Activated naive CD4-positive, alpha-beta T cell treated with anti-CD3 and anti-CD28 coated beads for 36 hours (primary cell): ENCODE measurements around the gene JARID2. TPM values are rescaled to one million over a fixed set of nuclear protein-coding genes. Genes with fewer than 3 reads are reported as not detected.

Experiments
- CTCF ChIA-PET: fragments of 350-600 bp; sonication (Branson Sonifier 250); formaldehyde crosslinking; loops from one replicate; lab custom pipeline; 2021; ENCODE audit warnings: antibody characterized with exemption; lab: Charles Lee
- DNase-seq: peaks from one replicate; pipeline ENCODE4 v3.0.0-alpha.2; 2020
- H3K27ac Mint-ChIP-seq: one replicate; pipeline ENCODE4 v1.8.0; 2021; ENCODE audit warnings: mild to moderate bottlenecking, mixed read lengths
- H3K27me3 Mint-ChIP-seq: one replicate; pipeline ENCODE4 v1.8.0; 2021; ENCODE audit warnings: low read depth, mixed read lengths
- H3K36me3 Mint-ChIP-seq: one replicate; pipeline ENCODE4 v1.8.0; 2021; ENCODE audit warnings: low read depth, mixed read lengths
- H3K4me1 Mint-ChIP-seq: one replicate; pipeline ENCODE4 v1.8.0; 2021; ENCODE audit warnings: low read depth, mixed read lengths
- H3K4me3 Mint-ChIP-seq: one replicate; pipeline ENCODE4 v1.8.0; 2021; ENCODE audit warnings: mild to moderate bottlenecking, moderate library complexity, mixed read lengths
- H3K9me3 Mint-ChIP-seq: one replicate; pipeline ENCODE4 v1.8.0; 2021; ENCODE audit warnings: mixed read lengths
- intact Hi-C: fragments of 100-400 bp; cut with micrococcal nuclease; formaldehyde crosslinking; loops from one replicate; pipeline ENCODE4 v1.15.1; 2023
- total RNA-seq, 2 experiments: library from RNA; stranded (reverse); gene quantifications; one replicate each; pipeline ENCODE4 v1.2.3, GENCODE V29; 2021

JARID2 gene
- total RNA-seq, 2 experiments from 2014 or later, result 26.6 to 27.7 TPM

DNA sequence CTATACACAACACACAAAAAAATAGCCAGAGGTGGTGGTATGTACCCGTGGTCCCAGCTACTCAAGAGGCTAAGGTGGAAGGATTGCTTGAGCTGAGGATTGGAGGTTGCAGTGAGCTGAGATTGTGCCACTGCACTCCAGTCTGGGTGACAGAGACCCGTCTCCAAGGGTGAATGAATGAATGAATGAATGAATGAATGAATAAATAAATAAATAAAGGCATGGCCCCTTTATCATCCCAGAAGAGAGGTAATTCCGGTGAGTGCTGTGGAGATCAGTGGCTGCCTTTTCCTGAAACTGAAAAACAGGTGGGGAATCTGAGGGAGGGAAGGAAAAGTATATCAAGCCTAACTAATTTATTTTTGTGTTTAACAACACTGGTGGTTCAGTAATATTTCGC lies 90.0 kb downstream of the JARID2 start:
- H3K4me3 Mint-ChIP-seq, result no peak overlapping the region
- no peak for DNase-seq
- no peaks in the 10 kb centered on the region for H3K27me3 Mint-ChIP-seq
- H3K27ac Mint-ChIP-seq, result no peak overlapping the region
- H3K4me1 Mint-ChIP-seq, result peaks cover 80% of the 10 kb centered on the region
- intact Hi-C loops, result no loop called here
- no peaks in the 10 kb centered on the region for H3K9me3 Mint-ChIP-seq
- CTCF ChIA-PET, result interaction anchor here (0.7 kb wide), 1 partner anchor 58 kb away, joined by 4 read pairs; no protein-coding TSS in a partner anchor
- peaks cover 1% of the 10 kb centered on the region for H3K36me3 Mint-ChIP-seq

DNA sequence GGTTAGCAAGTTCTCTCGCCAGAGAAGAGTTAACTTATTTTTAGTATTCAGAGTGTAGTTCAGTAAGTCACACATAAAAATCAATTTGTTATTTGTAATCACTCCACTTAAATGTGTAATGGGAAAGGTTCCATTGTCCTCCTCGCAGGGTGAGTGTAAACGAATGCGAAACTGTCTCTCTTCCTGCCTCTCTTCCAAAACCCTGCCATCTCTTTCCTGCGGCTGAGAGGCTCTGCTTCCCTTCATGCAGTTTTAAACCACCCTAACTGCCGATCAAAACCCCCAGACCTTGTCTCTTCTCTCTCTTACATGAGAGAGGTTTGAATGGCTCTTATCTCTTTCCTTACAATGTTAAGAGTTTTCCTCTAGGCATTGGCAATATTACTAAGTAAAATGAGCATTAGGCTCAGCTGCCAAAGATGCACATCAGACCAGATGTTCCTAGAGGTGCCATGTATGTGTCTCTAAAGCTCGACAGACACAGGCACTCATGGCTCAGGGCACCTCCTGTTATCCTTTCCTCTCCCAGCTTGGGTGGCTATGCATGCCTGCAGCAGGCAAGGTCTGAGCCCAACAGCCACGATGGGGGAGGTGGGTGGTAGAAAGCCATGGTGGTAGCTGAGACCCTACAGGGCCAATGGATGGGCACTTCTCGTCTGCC lies 91.2 kb downstream of the JARID2 start:
- Mint-ChIP-seq H3K27me3 (no peaks in the 10 kb centered on the region), H3K36me3 (peaks cover 2% of the 10 kb centered on the region), H3K9me3 (no peaks in the 10 kb centered on the region), H3K4me3 (no peak overlapping the region), H3K27ac (peak overlapping the region; percentile 50), H3K4me1 (peaks cover 80% of the 10 kb centered on the region)
- CTCF ChIA-PET, result no interaction called here
- DNase-seq, result no peak
- intact Hi-C loops, result no loop called here

DNA sequence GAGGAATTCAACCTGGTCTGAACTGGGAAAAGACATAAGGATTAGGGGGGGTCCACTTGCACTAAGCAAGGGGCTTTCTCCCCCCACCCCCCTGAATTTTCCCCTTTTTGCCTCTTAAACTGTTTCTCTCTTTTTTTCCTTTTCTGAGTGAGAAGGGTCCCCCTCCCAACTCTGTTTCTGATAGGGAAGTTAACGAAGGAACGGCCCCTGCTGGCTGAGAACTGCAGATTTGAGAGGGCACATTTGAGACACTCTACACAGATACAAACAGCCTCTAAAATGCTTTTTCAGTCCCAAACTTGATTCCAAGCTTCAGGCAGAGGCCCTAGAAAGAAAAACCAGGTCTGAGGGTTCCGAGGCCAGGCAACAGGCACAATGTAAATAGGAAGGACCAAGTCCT lies 91.7 kb downstream of the JARID2 start:
- Mint-ChIP-seq H3K9me3 (no peaks in the 10 kb centered on the region), H3K4me3 (no peak overlapping the region), H3K36me3 (peaks cover 3% of the 10 kb centered on the region), H3K27me3 (no peaks in the 10 kb centered on the region), H3K4me1 (peaks cover 83% of the 10 kb centered on the region), H3K27ac (no peak overlapping the region)
- no peak for DNase-seq
- CTCF ChIA-PET, result no interaction called here
- intact Hi-C loops, result no loop called here

DNA sequence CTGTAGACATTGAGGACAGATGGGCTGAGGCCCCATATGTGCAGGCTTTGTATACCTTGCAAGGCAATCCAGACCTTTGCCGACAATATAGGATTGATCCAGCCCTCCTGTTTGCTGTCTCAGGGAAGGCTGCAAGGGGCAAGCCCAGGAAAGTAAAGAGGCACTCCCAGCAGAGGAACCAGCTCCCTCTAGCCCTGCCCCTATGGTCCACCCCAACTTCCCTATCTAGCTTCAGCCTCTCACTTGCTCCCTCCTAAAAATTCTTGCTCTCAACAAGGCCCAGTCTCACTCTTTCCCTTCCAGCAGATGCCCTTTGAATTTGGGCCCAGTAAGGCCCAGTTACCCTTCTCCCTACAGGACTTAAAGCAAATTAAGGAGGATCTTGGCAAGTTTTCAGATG lies 92.6 kb downstream of the JARID2 start:
- no peaks in the 10 kb centered on the region for H3K9me3 Mint-ChIP-seq
- CTCF ChIA-PET, result no interaction called here
- H3K4me3 Mint-ChIP-seq, result no peak overlapping the region
- peaks cover 3% of the 10 kb centered on the region for H3K36me3 Mint-ChIP-seq
- intact Hi-C loops, result no loop called here
- no peak for DNase-seq
- no peak overlapping the region for H3K27ac Mint-ChIP-seq
- peaks cover 87% of the 10 kb centered on the region for H3K4me1 Mint-ChIP-seq
- no peaks in the 10 kb centered on the region for H3K27me3 Mint-ChIP-seq

DNA sequence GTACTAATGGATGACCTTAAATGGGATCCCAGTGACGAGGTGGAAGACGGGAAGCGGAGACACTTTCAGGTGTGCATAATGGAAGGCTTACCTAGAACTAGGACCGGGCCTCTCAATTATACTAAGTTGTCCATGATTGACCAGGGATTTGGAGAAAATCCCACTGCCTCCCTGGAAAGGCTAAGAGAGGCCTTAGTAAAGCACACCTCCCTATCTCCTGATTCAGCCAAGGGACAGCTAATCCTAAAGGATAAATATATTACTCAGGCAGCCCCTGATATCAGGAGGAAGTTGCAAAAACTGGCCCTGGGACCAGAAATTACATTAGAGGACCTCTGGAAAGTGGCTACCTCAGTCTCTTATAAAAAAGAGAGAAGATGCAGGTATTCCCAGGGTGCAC lies 93.2 kb downstream of the JARID2 start:
- intact Hi-C loops, result no loop called here
- CTCF ChIA-PET, result interaction anchor here (0.6 to 0.7 kb wide), 2 partner anchors 249 to 1464 kb away, joined by 3 read pairs; no protein-coding TSS in a partner anchor

GRCh38 chr6:15340105-15340601 lies 94.3 kb downstream of the JARID2 start:
- no peak for DNase-seq
- peak overlapping the region; percentile 37 for H3K4me3 Mint-ChIP-seq
- peaks cover 86% of the 10 kb centered on the region for H3K4me1 Mint-ChIP-seq
- intact Hi-C loops, result loop anchor here (5.0 kb wide), 1 partner anchor 152 kb away; no protein-coding TSS in a partner anchor
- CTCF ChIA-PET, result interaction anchor here (1.2 kb wide), 1 partner anchor 101 kb away, joined by 4 read pairs; no protein-coding TSS in a partner anchor
- peak overlapping the region; percentile 70 for H3K27ac Mint-ChIP-seq
- H3K27me3 Mint-ChIP-seq, result no peaks in the 10 kb centered on the region
- peaks cover 3% of the 10 kb centered on the region for H3K36me3 Mint-ChIP-seq
- H3K9me3 Mint-ChIP-seq, result no peaks in the 10 kb centered on the region

More for the DNA sequence above, 93.2 kb downstream of the JARID2 start:
- Mint-ChIP-seq H3K27me3 (no peaks in the 10 kb centered on the region), H3K27ac (no peak overlapping the region), H3K36me3 (peaks cover 3% of the 10 kb centered on the region), H3K9me3 (no peaks in the 10 kb centered on the region), H3K4me1 (peaks cover 87% of the 10 kb centered on the region), H3K4me3 (no peak overlapping the region)
- no peak for DNase-seq

GRCh38 chr6:15340775-15341174 lies 94.9 kb downstream of the JARID2 start:
- CTCF ChIA-PET, result interaction anchor here (1.2 kb wide), 1 partner anchor 100 kb away, joined by 4 read pairs; no protein-coding TSS in a partner anchor
- peaks cover 2% of the 10 kb centered on the region for H3K36me3 Mint-ChIP-seq
- no peaks in the 10 kb centered on the region for H3K27me3 Mint-ChIP-seq
- intact Hi-C loops, result loop anchor here (5.0 kb wide), 1 partner anchor 152 kb away; no protein-coding TSS in a partner anchor
- peak overlapping the region; percentile 70 for H3K27ac Mint-ChIP-seq
- peaks cover 85% of the 10 kb centered on the region for H3K4me1 Mint-ChIP-seq
- H3K4me3 Mint-ChIP-seq, result peak overlapping the region; percentile 37
- H3K9me3 Mint-ChIP-seq, result no peaks in the 10 kb centered on the region
- no peak for DNase-seq

DNA sequence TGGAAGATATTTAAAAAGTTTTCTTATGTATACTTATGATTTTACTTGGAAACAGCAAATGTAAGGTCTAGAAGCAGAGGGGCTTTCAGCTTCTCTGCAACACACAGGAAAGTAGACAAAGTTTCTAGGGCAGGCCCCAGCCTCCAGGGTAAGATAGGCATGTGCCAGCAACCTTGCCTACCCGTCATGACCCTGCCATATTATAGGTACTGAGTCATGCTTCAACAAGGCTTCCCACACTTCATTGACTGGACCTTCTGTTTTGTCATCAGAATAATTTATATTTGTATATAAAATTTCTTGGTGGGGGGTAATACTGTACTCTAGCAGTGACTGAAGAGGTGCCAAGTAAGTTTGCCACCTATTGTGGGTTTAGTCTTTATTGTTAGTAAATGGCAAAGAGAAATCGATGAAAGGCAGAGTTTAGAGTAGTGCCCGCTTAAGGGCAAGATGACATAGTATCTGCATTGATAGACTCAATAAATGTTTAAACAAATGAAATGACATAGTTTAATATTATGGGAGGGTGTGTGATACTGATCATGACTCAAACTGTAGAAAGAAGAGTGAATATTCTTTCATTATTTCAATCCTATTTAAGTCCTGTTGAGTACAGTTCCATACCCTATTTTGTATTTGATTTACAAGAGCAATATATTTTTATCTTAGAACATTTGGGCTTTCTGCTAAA lies 95.6 kb downstream of the JARID2 start:
- H3K36me3 Mint-ChIP-seq, result peaks cover 2% of the 10 kb centered on the region
- peak overlapping the region; percentile 37 for H3K4me3 Mint-ChIP-seq
- peak overlapping the region; percentile 70 for H3K27ac Mint-ChIP-seq
- no peaks in the 10 kb centered on the region for H3K27me3 Mint-ChIP-seq
- CTCF ChIA-PET, result interaction anchor here (1.2 kb wide), 1 partner anchor 100 kb away, joined by 4 read pairs; no protein-coding TSS in a partner anchor
- DNase-seq, result no peak
- H3K9me3 Mint-ChIP-seq, result no peaks in the 10 kb centered on the region
- H3K4me1 Mint-ChIP-seq, result peaks cover 85% of the 10 kb centered on the region
- intact Hi-C loops, result loop anchor here (5.0 kb wide), 1 partner anchor 151 kb away; no protein-coding TSS in a partner anchor

DNA sequence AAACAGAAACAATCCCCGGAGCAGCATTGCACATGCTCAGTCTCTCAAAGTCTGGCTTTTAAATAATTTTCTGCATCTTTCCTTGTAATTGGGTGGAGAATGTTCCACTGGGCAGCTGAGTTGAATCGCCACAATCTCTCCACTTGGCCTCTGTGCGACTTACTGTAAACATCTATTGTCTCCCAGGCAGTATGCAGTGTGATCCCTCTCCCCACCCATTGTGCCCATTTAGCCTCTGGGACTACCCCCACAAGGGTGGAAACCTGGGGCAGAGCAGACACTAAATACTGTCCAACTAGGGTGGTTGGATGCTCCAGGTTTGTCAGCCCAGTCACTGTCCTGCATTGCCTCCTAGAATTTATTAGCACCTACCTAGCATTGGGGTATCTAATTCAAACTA lies 96.2 kb downstream of the JARID2 start:
- intact Hi-C loops, result loop anchor here (5.0 kb wide), 1 partner anchor 150 kb away; no protein-coding TSS in a partner anchor
- Mint-ChIP-seq H3K9me3 (no peaks in the 10 kb centered on the region), H3K27ac (peak overlapping the region; percentile 51), H3K36me3 (peaks cover 2% of the 10 kb centered on the region), H3K4me1 (peaks cover 85% of the 10 kb centered on the region), H3K4me3 (peak overlapping the region; percentile 15), H3K27me3 (no peaks in the 10 kb centered on the region)
- DNase-seq, result no peak
- CTCF ChIA-PET, result interaction anchor here (1.0 to 1.2 kb wide), 2 partner anchors 14 to 39 kb away, joined by 3 read pairs; no protein-coding TSS in a partner anchor

- Mint-ChIP-seq H3K4me1 (peaks cover 83% of the 10 kb centered on the region), H3K36me3 (peaks cover 2% of the 10 kb centered on the region), H3K9me3 (no peaks in the 10 kb centered on the region), H3K27ac (peak overlapping the region; percentile 30), H3K27me3 (no peaks in the 10 kb centered on the region), H3K4me3 (peak overlapping the region; percentile 14)
- intact Hi-C loops, result loop anchor here (5.0 kb wide), 1 partner anchor 149 kb away; no protein-coding TSS in a partner anchor
- CTCF ChIA-PET, result interaction anchor here (0.6 to 1.0 kb wide), 2 partner anchors 19 to 147 kb away, joined by 3 read pairs; no protein-coding TSS in a partner anchor
- no peak for DNase-seq
Measured at GRCh38 chr6:15343490-15344191, 97.8 kb downstream of the JARID2 start.

GRCh38 chr6:15344192-15344519 lies 98.3 kb downstream of the JARID2 start:
- Mint-ChIP-seq H3K4me1 (peaks cover 85% of the 10 kb centered on the region), H3K27me3 (no peaks in the 10 kb centered on the region), H3K4me3 (no peak overlapping the region), H3K36me3 (peaks cover 2% of the 10 kb centered on the region), H3K27ac (no peak overlapping the region), H3K9me3 (no peaks in the 10 kb centered on the region)
- CTCF ChIA-PET, result interaction anchor here (0.6 to 1.0 kb wide), 4 partner anchors 20 to 1195 kb away, joined by 3 to 4 read pairs (median 3); no protein-coding TSS in a partner anchor
- DNase-seq, result no peak
- intact Hi-C loops, result loop anchor here (5.0 kb wide), 1 partner anchor 148 kb away; no protein-coding TSS in a partner anchor
